Measurements from ENCODE around the gene PDCD5.
"Not testable (repeated sequence)": the region's sequence is repeated elsewhere in the genome, so short reads cannot be mapped to it uniquely, and the experiment has no call there.

Gene PDCD5, protein sequence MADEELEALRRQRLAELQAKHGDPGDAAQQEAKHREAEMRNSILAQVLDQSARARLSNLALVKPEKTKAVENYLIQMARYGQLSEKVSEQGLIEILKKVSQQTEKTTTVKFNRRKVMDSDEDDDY

DNA sequence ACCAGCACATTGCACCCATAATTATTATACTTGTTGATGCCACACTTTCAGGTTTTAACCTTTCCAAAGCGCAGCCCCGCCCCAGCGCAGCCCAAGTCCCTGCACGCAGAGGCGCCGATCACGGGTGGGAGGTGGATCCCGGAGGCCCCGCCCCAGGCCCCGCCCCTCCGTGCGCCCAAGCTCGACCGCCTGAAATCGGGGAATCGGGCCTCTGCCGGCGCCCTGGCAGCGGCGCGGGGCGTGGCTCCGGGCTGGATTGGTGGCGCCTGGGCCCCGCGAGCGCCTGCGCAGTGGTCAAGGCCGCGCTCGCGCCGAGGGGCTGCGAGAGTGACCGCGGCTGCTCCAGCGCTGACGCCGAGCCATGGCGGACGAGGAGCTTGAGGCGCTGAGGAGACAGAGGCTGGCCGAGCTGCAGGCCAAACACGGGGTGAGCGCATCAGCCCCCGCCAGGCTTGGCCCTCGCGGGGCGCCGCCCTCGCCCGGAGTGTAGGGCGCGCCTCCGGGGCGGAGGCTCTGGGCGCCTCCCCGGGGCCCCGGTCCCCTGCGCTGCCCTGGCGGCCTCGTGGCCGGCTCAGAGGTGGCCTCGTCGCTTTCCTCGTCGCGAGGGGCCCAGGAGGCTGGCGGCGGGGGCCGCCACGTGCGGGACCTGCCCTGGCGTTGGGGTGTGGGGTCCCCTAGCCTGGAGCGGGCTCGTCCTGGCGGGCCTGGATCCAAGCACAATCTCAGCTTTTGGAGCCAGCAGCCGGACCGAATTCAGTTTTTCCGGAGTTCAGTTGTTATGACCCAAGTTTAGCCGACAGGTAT, at the start of gene PDCD5:
TSS of gene PDCD5 (plus strand) at position 290 of the 804 bp plus-strand sequence. CDS start at position 362, 72 bp downstream.
- peak; percentile 89 to 94 for ATAC-seq

GRCh38 chr19:32532233-32532632, 48.8 kb upstream of the PDCD5 start:
- no peak for ATAC-seq

DNA sequence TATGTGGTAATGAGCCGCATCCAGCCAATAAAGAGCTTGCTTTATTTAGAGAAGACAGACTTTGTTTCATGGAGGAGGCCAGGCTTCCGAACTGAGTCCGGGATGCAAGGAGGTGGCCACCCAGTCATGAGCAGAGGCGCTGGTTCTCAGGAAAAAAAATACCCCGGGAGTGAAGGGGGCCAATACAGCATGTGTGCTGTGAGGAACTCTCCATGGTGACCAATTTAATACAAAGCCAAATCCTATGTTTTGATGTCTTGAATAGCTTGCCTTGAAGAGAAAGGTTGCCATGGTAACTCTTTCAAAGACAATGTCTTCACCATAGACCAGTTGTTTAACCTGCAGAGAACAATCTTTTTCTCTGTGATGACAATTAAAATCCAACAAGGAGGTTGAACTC, 43.4 kb upstream of the PDCD5 start:
- no peak for ATAC-seq

DNA sequence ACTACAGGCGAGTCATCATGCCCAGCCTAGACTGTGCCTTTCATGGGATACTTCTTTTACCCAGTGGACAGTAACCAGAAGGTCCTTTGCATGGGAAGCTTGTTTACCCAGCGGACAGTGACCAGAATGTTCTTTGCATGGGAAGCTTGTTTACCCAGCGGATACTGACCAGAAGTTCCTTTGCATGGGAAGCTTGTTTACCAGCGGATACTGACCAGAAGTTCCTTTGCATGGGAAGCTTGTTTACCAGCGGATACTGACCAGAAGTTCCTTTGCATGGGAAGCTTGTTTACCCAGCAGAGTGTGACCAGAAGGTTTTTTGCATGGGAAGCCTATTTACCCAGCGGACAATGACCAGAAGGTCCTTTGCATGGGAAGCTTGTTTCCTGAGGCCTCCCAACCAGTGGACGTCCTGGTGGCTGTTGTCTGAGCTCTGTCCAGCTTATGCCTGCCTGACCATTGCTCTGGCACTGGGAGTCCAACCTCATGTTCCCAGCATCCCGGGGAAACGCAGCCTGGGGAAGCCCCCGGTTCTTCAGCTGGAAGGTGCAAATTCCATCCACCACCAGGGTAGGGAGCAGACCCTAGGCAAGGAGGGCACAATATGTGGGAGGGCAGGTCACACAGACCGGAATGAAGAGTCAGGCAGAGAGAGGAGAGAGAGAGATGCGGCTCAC, 41.6 kb upstream of the PDCD5 start:
- no peak for ATAC-seq

GRCh38 chr19:32540621-32541020, 40.4 kb upstream of the PDCD5 start:
- no peak for ATAC-seq

DNA sequence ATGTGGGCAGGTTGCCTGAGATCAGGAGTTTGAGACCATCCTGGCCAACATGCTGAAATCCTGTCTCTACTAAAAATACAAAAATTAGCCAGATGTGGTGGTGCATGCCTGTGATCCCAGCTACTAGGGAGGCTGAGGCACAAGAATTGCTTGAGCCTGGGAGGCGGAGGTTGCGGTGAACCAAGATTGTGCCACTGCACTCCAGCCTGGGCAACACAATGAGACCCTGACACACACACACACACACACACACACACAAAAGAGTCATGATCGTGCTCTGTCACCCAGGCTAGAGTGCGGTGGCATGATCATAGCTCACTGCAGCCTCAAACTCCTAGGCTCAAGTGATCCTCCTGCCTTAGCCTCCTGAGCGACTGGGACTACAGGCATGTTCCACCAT, 39.6 kb upstream of the PDCD5 start:
- not testable (repeated sequence) for ATAC-seq

DNA sequence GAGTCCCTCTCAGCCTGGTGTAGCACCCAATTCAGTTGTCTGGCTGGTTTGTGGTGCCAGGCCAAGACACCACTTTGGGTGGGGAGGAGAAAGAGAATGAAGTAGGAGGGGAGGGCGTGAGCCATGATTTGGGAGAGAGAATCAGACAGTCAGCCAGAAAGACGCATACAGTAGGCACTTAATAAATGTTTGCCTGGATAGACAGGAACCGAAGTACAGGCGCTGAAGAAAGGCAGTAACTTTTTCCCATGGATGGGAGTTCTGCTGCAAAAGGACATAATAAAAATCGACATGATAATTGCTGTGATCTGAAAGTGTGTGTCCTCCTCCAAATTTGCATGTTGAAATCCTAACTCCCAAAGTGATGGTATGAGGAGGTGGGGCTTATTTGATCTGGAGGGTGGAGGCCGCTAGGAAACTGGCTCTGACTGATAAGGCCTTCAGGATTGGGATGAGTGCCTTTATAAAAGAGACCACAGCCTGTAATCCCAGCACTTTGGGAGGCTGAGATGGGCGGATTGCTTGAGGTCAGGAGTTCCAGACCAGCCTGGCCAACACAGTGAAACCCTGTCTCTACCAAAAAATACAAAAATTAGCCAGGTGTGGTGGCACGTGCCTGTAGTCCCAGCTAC, 38.4 kb upstream of the PDCD5 start:
- no peak for ATAC-seq

- no peak for ATAC-seq
Observed at GRCh38 chr19:32543115-32543900, 37.7 kb upstream of the PDCD5 start.

- ATAC-seq = no peak
Observed at GRCh38 chr19:32544917-32545316, 36.1 kb upstream of the PDCD5 start.

DNA sequence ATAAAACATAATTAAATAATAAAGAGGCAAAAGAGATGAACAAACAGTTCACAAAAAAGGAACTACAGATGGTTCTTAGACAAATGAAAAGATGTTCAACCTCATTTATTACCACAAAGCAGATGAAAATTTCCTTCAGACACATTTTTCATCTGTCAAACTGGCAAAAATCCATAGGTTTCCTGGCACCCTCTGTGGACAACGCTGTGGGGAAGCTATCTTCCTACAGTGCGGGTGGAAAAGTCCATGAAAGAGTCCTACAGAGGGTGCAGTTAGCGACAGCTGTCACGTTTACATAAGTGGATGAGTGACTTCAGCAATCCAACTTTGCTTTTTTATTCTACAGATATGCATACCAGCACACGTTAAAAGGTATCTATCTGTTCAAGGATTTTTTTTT, 30.3 kb upstream of the PDCD5 start:
- no peak for ATAC-seq

GRCh38 chr19:32555786-32556185, 25.2 kb upstream of the PDCD5 start:
- no peak for ATAC-seq

DNA sequence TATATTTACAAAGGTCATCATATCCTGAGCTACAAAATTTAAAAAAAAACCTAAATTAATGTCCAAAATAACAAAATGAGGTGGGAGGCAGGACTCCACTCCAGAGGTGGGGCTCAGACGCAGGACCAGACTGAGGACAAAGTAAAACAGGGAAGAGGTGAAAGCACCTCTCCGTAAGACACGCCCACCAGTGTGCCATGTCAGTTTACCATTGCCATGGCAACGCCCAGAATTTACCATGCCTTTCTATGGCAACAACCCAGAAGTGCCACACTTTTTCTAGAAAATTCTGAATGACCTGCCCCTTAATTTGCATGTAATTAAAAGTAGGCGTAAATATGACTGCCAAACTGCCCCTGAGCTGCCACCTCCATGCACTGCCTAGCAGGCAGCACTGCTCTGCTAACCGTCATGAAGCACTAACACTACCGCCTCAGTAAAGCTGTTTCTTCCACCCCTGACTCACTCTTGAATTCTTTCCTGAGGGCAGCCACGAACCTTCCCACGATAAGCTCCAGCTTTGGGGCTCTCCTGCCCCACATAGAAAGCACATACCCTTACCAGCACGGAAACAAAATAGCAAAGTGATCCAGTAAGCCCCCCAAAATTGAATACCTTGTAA, 22.3 kb upstream of the PDCD5 start:
- ATAC-seq = no peak

DNA sequence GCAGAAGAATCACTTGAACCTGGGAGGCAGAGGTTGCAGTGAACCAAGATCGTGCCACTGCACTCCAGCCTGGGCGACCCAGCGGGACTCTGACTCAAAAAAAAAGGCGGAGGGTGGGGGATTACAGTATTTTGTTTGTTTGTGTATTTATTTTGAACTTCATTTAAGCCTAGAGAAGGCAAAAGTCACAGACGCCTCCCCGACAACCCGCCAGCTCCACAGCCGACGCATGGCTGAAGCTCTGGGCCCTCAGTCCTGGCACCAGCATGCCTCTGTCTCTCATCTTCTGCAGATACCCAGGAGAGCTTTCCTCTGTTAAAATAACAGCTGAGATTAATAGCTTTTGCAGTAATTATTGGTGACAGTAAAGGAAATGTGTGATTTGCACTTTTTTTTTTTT, 17.2 kb upstream of the PDCD5 start:
- ATAC-seq = no peak

GRCh38 chr19:32566246-32566830, 14.7 kb upstream of the PDCD5 start:
- ATAC-seq = no peak

DNA sequence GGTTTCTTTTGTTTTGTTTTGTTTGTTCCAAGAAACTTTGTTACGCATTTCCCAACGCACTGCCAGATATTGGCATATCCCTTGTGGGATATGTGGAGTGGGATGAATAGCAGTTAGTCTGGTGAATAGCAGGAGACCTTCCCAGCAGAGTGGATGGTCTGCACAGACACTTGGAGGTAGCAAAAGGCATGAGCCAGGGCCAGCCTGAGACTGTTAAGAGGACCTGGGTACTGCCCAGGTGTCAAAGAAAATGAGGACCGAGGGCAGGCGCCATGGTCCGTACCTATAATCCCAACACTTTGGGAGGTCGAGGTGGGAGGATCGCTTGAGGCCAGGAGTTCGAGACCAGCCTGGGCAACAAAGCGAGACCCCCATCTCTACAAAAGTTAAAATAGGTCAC, 13.5 kb upstream of the PDCD5 start:
- no peak for ATAC-seq

DNA sequence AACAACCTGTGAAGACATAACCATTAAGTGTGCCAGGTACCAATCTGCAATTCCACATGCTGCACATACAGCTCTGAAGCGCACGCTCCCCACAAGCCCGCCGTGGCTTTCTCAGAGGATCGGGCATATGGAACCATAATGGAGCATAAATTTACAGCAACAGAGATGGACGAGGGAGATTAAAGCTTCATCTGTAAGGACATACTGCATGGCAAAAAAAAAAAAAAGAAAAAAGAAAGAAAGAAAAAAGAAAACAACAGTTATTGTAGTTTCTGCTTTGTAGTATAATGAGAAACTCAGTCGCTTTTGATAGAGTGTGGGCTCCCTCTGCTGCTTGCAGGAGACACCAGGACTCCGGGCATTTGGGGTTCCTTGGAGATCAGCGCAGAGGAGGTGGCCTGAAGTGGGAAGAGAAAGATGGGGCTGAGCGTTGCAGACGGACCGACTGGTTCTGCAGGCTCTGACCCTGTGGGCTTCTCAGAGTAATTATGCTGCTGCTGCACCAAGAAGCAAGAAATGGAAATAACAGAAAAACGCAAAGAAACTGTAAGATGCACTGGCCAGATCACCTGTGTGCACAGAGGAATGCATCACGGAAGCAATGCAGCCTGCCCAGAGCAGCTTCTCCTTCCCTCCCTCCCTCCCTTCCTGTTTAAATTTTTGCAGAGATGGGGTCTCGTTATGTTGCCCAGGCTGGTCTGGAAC, 10.8 kb upstream of the PDCD5 start:
- peak; percentile 38 to 43 for ATAC-seq

DNA sequence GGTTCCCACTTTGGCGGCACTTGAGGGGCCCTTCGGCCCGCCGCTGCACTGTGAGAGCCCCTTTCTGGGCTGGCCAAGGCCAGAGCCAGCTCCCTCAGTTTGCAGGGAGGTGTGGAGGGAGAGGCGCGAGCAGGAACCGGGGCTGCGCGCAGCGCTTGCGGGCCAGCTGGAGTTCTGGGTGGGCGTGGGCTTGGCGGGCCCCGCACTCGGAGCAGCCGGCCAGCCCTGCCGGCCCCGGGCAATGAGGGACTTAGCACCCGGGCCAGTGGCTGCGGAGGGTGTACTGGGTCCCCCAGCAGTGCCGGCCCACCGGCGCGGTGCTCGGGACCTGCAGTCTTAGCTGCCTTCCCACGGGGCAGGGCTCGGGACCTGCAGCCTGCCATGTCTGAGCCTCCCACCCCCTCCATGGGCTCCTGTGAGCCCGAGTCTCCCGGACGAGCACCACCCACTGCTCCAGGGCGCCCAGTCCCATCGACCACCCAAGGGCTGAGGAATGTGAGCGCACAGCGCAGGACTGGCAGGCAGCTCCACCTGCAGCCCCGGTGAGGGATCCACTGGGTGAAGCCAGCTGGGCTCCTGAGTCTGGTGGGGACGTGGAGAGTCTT, 9.4 kb upstream of the PDCD5 start:
- not testable (repeated sequence) for ATAC-seq

DNA sequence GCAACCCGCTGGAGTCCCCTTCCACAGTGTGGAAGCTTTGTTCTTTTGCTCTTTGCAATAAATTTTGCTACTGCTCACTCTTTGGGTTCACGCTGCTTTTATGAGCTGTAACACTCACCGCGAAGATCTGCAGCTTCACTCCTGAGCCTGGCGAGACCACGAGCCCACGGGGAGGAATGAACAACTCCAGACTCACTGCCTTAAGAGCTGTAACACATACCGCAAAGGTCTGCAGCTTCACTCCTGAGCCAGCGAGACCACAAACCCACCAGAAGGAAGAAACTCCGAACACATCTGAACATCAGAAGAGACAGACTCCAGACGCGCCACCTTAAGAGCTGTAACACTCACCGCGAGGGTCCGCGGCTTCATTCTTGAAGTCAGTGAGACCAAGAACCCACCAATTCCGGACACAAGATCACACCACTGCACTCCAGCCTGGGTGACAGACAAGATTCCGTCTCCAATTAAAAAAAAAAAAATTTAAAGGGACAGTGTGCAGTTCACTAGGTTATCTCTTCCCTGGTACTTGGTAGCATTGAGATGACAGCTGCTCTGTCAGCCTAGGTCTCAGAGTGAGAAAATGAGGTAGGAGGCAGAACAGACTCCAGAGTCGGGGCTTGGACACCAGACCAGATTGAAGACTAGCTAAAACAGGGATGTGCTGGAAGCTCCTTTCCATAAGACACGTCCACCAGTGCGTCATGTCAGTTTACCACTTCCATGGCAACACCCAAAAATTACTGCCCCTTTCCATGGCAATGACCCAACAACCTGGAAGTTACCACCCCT, 8.1 kb upstream of the PDCD5 start:
- not testable (repeated sequence) for ATAC-seq

DNA sequence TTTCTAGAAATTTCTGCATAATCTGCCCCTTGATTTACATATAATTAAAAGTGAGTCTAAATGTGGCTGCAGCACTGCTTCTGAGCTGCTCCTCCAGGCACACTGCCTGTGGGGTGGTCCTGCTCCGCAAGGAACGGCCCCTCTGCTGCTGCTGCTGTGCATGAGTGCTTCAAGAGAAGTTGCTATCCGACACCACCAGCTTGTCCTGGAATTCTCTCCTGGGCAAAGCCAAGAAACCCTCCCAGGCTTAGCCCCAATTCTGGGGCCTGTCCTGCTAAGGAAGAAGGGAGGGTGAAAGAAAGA, 7.5 kb upstream of the PDCD5 start:
- no peak for ATAC-seq

GRCh38 chr19:32576790-32577189, 4.2 kb upstream of the PDCD5 start:
- no peak for ATAC-seq

Measured in activated CD4-positive, CD25-positive, alpha-beta regulatory T cell treated with anti-CD3 and anti-CD28 coated beads, Interleukin-2, amount 50 U/mL, for 24 hours (primary cell).